Upper lobe of left lung (tissue), 4 donors: ENCODE measurements around the gene PDGFD.

Source experiments
- CTCF ChIP-seq, 6 experiments: fragments of 450-650 bp in 4 of 6; fragments of 200-600 bp in 2 of 6; sonication (generic) in 2 of 6; IDR thresholded peaks; one replicate each; pipeline ENCODE4 v1.5.1; 2016 to 2019; ENCODE audit warnings: antibody characterized with exemption in 6 of 6
- POLR2AphosphoS5 ChIP-seq, 2 donors: sonication (generic); formaldehyde crosslinking; IDR thresholded peaks; one replicate each; pipeline ENCODE4 v1.5.1; 2017; ENCODE audit warnings: antibody characterized with exemption in 2 of 2

GRCh38 chr11:104129145-104129544 lies 34.8 kb downstream of the PDGFD start:
- TF ChIP-seq CTCF (IDR thresholded peaks at IDR 0.05) (no peak), POLR2AphosphoS5 (IDR thresholded peaks at IDR 0.05) (no peak)
